Renal cortical epithelial cell (primary cell): ENCODE results near the gene OR52N1. TPM values are rescaled to one million over a fixed set of nuclear protein-coding genes. Genes with fewer than 3 reads are reported as not detected.

ENCODE experiments used
- total RNA-seq: library from RNA; depleted of rRNA; stranded (reverse); fragments of >200 nt; gene quantifications from 2 replicates; pipeline ENCODE4 v1.2.3, GENCODE V29; 2014

OR52N1 gene
- total RNA-seq, 1 donor from 2014 or later: not detected

Other genes starting within 250 kb of the OR52N1 start
- 0.10 TPM in 1 of 2 replicates, not detected in the other for gene OR52H1, start 242.7 kb downstream of the OR52N1 start, total RNA-seq
- gene OR52B6, start 210.4 kb downstream of the OR52N1 start, total RNA-seq: not detected in 2 replicates
- 10.4 and 19.5 TPM in 2 replicates for gene TRIM6, start 194.6 kb downstream of the OR52N1 start, total RNA-seq
- 10.7 and 15.3 TPM in 2 replicates for gene TRIM34, start 166.3 kb downstream of the OR52N1 start, total RNA-seq
- 37.2 and 44.3 TPM in 2 replicates for gene TRIM5, start 106.2 kb downstream of the OR52N1 start, total RNA-seq
- 148 and 284 TPM in 2 replicates for gene TRIM22, start 101.5 kb downstream of the OR52N1 start, total RNA-seq
- not detected in 2 replicates for gene OR56B1, start 54.8 kb downstream of the OR52N1 start, total RNA-seq
- gene OR52N4, start 37.0 kb downstream of the OR52N1 start, total RNA-seq: not detected in 2 replicates
- not detected in 2 replicates for gene OR52N5, start 7.9 kb downstream of the OR52N1 start, total RNA-seq
- not detected in 2 replicates for gene OR52N2, start 17.7 kb upstream of the OR52N1 start, total RNA-seq
- gene OR52E6, start 50.6 kb upstream of the OR52N1 start, total RNA-seq: not detected in 2 replicates
- gene OR52E8, start 66.4 kb upstream of the OR52N1 start, total RNA-seq: not detected in 2 replicates
- not detected in 2 replicates for gene OR52E4, start 89.4 kb upstream of the OR52N1 start, total RNA-seq
- not detected in 2 replicates for gene OR52E5, start 101.9 kb upstream of the OR52N1 start, total RNA-seq
- gene OR56A3, start 151.0 kb upstream of the OR52N1 start, total RNA-seq: not detected in 2 replicates
- gene OR56A5, start 177.2 kb upstream of the OR52N1 start, total RNA-seq: not detected in 2 replicates
- not detected in 2 replicates for gene OR52L1, start 195.7 kb upstream of the OR52N1 start, total RNA-seq
- not detected in 2 replicates for gene OR56A4, start 215.7 kb upstream of the OR52N1 start, total RNA-seq
- gene OR56A1, start 239.5 kb upstream of the OR52N1 start, total RNA-seq: not detected in 2 replicates